ENCODE data around the gene SLC1A7. TPM values are rescaled to one million over a fixed set of nuclear protein-coding genes. Genes with fewer than 3 reads are reported as not detected.

The SLC1A7 gene
- total and polyA plus RNA-seq, 2 of the 13 experiments (the other 11 are each of a cell fraction or from before 2014, with no cell fraction given): 0.04 to 2.0 TPM

GRCh38 chr1:53129891-53130597 lies 12.4 kb downstream of the SLC1A7 start (continued):
- TF ChIP-seq TEF (CRISPR knock-in tag; IDR thresholded peaks at IDR 0.05) (no peak), ZSCAN12 (CRISPR knock-in tag; IDR thresholded peaks at IDR 0.05) (no peak), HNF1B (CRISPR knock-in tag; IDR thresholded peaks at IDR 0.05) (no peak), ZMYM4 (CRISPR knock-in tag; IDR thresholded peaks at IDR 0.05) (peak; percentile 31; the same call in 1 of the 2 replicates), ZNF652 (CRISPR knock-in tag; IDR thresholded peaks at IDR 0.05; ENCODE audit: borderline replicate concordance, low read depth) (no peak), HES4 (CRISPR knock-in tag; IDR thresholded peaks at IDR 0.05; ENCODE audit: borderline replicate concordance) (peak; percentile 32; the same call in 1 of the 2 replicates), GATAD2A (CRISPR knock-in tag; IDR thresholded peaks at IDR 0.05) (peak; percentile 39; the same call in 1 of the 2 replicates), ZBTB20 (CRISPR knock-in tag; IDR thresholded peaks at IDR 0.05; ENCODE audit: borderline replicate concordance, low read depth) (no peak), KLF13 (CRISPR knock-in tag; IDR thresholded peaks at IDR 0.05) (no peak), CHCHD3 (CRISPR knock-in tag; IDR thresholded peaks at IDR 0.05) (no peak), ZNF414 (CRISPR knock-in tag; IDR thresholded peaks at IDR 0.05) (no peak), KLF12 (CRISPR knock-in tag; IDR thresholded peaks at IDR 0.05; ENCODE audit: borderline replicate concordance) (no peak)
- TF ChIP-seq, protein P1, sequence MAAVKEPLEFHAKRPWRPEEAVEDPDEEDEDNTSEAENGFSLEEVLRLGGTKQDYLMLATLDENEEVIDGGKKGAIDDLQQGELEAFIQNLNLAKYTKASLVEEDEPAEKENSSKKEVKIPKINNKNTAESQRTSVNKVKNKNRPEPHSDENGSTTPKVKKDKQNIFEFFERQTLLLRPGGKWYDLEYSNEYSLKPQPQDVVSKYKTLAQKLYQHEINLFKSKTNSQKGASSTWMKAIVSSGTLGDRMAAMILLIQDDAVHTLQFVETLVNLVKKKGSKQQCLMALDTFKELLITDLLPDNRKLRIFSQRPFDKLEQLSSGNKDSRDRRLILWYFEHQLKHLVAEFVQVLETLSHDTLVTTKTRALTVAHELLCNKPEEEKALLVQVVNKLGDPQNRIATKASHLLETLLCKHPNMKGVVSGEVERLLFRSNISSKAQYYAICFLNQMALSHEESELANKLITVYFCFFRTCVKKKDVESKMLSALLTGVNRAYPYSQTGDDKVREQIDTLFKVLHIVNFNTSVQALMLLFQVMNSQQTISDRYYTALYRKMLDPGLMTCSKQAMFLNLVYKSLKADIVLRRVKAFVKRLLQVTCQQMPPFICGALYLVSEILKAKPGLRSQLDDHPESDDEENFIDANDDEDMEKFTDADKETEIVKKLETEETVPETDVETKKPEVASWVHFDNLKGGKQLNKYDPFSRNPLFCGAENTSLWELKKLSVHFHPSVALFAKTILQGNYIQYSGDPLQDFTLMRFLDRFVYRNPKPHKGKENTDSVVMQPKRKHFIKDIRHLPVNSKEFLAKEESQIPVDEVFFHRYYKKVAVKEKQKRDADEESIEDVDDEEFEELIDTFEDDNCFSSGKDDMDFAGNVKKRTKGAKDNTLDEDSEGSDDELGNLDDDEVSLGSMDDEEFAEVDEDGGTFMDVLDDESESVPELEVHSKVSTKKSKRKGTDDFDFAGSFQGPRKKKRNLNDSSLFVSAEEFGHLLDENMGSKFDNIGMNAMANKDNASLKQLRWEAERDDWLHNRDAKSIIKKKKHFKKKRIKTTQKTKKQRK (IDR thresholded peaks at IDR 0.05; ENCODE audit: low read length): no peak

Data from HepG2 (cell line).